Upper lobe of left lung (tissue), 6 donors: ENCODE measurements around the gene LYRM1. TPM values are rescaled to one million over a fixed set of nuclear protein-coding genes. Genes with fewer than 3 reads are reported as not detected.

Experiments used
- ATAC-seq, 2 donors: fragments of 200-7000 bp; cut with Tn5 transposase; one replicate each; pipeline ENCODE4 v1.9.1; 2022; ENCODE audit warnings: mild to moderate bottlenecking in 2 of 2, moderate library complexity in 2 of 2; ENCODE audit not compliant: low FRiP score in 2 of 2
- DNase-seq, 2 donors: peaks; one replicate each; pipeline ENCODE4 v3.0.0-alpha.2; 2019 to 2020
- H3K27ac ChIP-seq, 4 donors: fragments of 200-600 bp; sonication (generic); one replicate each; pipeline ENCODE4 v1.5.1; 2016 to 2019
- H3K27me3 ChIP-seq, 4 donors: fragments of 200-600 bp; sonication (generic); one replicate each; pipeline ENCODE4 v1.5.1; 2017 to 2019
- H3K36me3 ChIP-seq, 4 donors: fragments of 200-600 bp; sonication (generic); one replicate each; pipeline ENCODE4 v1.5.1; 2016 to 2019
- H3K4me1 ChIP-seq, 4 donors: fragments of 200-600 bp; sonication (generic); one replicate each; pipeline ENCODE4 v1.5.1; 2018 to 2019
- H3K4me3 ChIP-seq, 4 donors: fragments of 200-600 bp; sonication (generic); one replicate each; pipeline ENCODE4 v1.5.1; 2017 to 2019; ENCODE audit warnings: mild to moderate bottlenecking in 2 of 4, moderate library complexity in 1 of 4
- H3K9me3 ChIP-seq, 4 donors: fragments of 200-600 bp; sonication (generic); one replicate each; pipeline ENCODE4 v1.5.1; 2018 to 2019
- EP300 ChIP-seq, 4 donors: sonication (generic); formaldehyde crosslinking; IDR thresholded peaks; one replicate each; pipeline ENCODE4 v1.5.1; 2017; ENCODE audit warnings: antibody characterized with exemption in 4 of 4, control low read depth in 2 of 4
- POLR2A ChIP-seq, 4 donors: fragments of 450-650 bp; IDR thresholded peaks; one replicate each; pipeline ENCODE4 v1.5.1; 2016 to 2017; ENCODE audit warnings: antibody characterized with exemption in 4 of 4, mild to moderate bottlenecking in 2 of 4
- POLR2AphosphoS5 ChIP-seq, 2 donors: sonication (generic); formaldehyde crosslinking; IDR thresholded peaks; one replicate each; pipeline ENCODE4 v1.5.1; 2017; ENCODE audit warnings: antibody characterized with exemption in 2 of 2
- WGBS, 2 donors: methylation state at CpG; one replicate each; pipeline ENCODE4 v1.1.5; 2017 to 2018; 5-methylcytosine and 5-hydroxymethylcytosine counted together
- total RNA-seq, 6 donors: library from RNA; depleted of rRNA in 4 of 6; stranded (reverse); fragments of >200 nt in 4 of 6; gene quantifications; one replicate each; pipeline versions ENCODE4 v1.1.0 to v1.2.1, GENCODE V29; 2016 to 2021
- TF ChIP-seq, protein P1 (sequence below), 6 experiments: fragments of 450-650 bp in 4 of 6; fragments of 200-600 bp in 2 of 6; sonication (generic) in 2 of 6; IDR thresholded peaks; one replicate each; pipeline ENCODE4 v1.5.1; 2016 to 2019; ENCODE audit warnings: antibody characterized with exemption in 6 of 6
- donor health status: DM: no; HTN: no; CAD: no; lungs with moderate emphysema.
- donor health status: DM: no; HTN: yes; CAD: no; lungs with severe emphysema.

LYRM1 gene
- total RNA-seq, 6 donors from 2014 or later = 6.8 to 34.4 (median 22.3) TPM

DNA sequence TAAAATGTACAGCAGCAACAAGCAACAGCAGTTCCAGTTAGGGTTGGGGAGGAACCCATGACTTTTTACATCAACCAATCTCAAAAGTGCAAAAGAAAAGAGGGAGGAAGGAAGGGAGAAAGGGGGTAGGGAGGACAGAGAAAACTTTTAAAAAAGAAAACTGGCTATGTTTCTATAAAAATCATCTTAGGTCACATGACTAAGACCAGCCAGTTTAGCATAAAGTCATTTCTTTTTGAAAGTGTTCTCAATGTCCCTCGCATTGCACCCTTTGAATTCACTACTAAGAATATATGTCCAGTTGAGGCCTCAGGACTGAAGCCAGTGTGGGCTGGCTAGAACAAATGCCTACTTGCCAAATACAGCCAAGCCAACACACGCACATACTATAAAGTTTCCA, 29.3 kb upstream of the LYRM1 start:
- 64 to 69% methylated on average over 2 of the region's 2 CpGs for WGBS, 2 donors
- no peak for DNase-seq
- TF ChIP-seq POLR2A (IDR thresholded peaks at IDR 0.05) = no peak
- TF ChIP-seq EP300 (IDR thresholded peaks at IDR 0.05) = no peak
- no peak for TF ChIP-seq POLR2AphosphoS5 (IDR thresholded peaks at IDR 0.05)
- TF ChIP-seq, protein P1, sequence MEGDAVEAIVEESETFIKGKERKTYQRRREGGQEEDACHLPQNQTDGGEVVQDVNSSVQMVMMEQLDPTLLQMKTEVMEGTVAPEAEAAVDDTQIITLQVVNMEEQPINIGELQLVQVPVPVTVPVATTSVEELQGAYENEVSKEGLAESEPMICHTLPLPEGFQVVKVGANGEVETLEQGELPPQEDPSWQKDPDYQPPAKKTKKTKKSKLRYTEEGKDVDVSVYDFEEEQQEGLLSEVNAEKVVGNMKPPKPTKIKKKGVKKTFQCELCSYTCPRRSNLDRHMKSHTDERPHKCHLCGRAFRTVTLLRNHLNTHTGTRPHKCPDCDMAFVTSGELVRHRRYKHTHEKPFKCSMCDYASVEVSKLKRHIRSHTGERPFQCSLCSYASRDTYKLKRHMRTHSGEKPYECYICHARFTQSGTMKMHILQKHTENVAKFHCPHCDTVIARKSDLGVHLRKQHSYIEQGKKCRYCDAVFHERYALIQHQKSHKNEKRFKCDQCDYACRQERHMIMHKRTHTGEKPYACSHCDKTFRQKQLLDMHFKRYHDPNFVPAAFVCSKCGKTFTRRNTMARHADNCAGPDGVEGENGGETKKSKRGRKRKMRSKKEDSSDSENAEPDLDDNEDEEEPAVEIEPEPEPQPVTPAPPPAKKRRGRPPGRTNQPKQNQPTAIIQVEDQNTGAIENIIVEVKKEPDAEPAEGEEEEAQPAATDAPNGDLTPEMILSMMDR (IDR thresholded peaks at IDR 0.05) = no peak
- no peak for ATAC-seq
- Histone ChIP-seq H3K27me3 (no peaks in the 10 kb centered on the region), H3K27ac (peak overlapping the region in 3 of 4 donors; percentile 12 to 56 (median 54)), H3K9me3 (no peaks in the 10 kb centered on the region), H3K4me1 (peaks cover 48 to 70% (median 57%) of the 10 kb centered on the region in 4 donors), H3K36me3 (no peaks in the 10 kb centered on the region), H3K4me3 (no peak overlapping the region)

DNA sequence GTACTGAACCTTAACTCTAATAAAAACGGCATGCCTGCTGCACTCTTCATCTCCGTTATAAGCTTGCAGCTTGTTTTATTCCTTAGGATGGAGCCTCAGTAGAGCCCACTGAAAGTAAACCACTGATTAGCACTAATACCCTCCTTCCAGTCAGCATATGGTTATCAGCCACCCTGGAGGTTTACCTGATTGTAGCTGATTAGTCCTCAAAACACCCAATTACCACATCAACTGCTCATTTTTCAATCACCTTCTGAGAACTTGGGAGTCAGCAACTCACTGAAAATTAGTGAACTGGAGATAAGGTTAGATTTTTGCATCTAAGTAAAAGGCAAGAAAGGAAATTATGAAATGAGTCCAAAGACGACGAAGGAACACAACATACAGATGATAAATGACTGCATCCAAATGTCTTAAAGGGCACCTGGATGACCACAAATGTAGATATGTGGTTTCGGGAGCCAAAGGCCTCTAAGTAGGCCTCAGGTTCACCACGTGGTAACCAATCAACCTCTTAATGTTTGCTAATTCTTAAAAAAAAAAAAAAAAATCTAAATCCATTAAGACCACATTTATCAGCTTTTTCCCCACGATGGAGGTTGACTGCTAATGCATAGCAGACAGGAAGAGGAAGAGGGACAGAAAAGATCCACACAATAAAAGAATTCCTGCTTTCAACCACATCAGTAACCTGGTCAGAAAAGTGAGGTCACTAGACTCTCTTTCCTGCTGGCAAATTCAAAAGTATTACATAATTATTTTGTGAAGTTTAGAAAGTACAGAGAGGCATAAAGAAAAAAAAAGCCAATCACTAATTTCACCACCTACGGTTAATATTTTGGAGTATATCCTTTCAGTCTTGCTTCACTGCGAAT, 28.4 kb upstream of the LYRM1 start:
- ATAC-seq (no peak), DNase-seq (no peak)
- no peaks in the 10 kb centered on the region for H3K9me3 ChIP-seq
- no peak overlapping the region for H3K4me3 ChIP-seq
- H3K4me1 ChIP-seq = peaks cover 45 to 62% (median 51%) of the 10 kb centered on the region in 4 donors
- no peaks in the 10 kb centered on the region for H3K36me3 ChIP-seq
- H3K27ac ChIP-seq = peak overlapping the region in 2 of 4 donors; percentile 54 to 56
- H3K27me3 ChIP-seq = no peaks in the 10 kb centered on the region
- 66 to 74% methylated on average over 9 of the region's 9 CpGs for WGBS, 2 donors
- no peak for TF ChIP-seq POLR2A (IDR thresholded peaks at IDR 0.05)
- no peak for TF ChIP-seq EP300 (IDR thresholded peaks at IDR 0.05)
- TF ChIP-seq, protein P1 (IDR thresholded peaks at IDR 0.05) = no peak
- TF ChIP-seq POLR2AphosphoS5 (IDR thresholded peaks at IDR 0.05) = no peak

DNA sequence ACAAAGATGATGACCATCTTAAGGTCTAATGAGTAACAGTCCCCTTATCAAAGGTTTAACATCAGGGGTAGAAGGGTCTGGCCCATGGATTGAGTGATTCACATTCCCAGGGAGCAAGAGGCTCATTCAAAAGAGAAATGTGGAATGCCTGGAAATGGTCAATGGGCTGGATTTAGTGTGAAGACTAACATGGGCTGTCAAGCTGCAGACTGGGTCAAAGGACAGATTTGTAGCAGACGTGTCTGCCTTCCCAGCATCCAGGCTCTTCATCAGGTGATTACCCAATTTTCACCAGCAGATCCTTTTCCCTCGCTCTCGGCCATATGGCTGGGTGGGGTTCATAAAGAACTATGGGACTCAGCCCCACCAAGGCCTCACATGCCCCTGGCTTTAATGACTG, 27.2 kb upstream of the LYRM1 start:
- DNase-seq (no peak), ATAC-seq (no peak)
- Histone ChIP-seq H3K27me3 (no peaks in the 10 kb centered on the region), H3K4me1 (peaks cover 44 to 60% (median 53%) of the 10 kb centered on the region in 4 donors), H3K9me3 (no peaks in the 10 kb centered on the region), H3K27ac (no peak overlapping the region), H3K36me3 (no peaks in the 10 kb centered on the region), H3K4me3 (no peak overlapping the region)
- TF ChIP-seq POLR2A (IDR thresholded peaks at IDR 0.05) (no peak), EP300 (IDR thresholded peaks at IDR 0.05) (no peak), POLR2AphosphoS5 (IDR thresholded peaks at IDR 0.05) (no peak)
- TF ChIP-seq, protein P1 (IDR thresholded peaks at IDR 0.05) = no peak
- 95 to 100% methylated on average over 3 of the region's 3 CpGs for WGBS, 2 donors

DNA sequence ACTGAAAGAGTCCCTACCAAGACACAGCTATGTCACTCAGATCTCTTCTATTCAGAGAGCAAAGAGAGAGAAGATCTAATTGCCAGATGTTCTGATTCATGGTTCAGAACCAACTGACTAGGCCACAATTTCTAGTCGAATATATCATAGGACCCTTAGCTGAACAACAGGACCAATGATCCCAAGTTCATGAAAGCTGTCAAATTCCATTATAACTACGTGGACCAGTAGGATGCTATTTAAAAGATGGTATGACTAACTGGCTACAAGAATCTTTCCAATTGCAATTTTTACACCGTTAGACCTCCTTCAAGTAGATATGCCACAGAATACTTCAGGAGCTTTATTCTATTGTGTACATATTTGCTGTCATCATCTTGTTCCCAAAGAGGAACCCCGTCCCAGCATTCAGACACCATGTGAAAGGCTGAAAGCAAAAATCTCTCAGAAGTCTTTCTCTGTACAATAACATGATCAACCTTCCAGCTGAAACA, 26.4 kb upstream of the LYRM1 start:
- H3K9me3 ChIP-seq = no peaks in the 10 kb centered on the region
- ATAC-seq = no peak
- H3K4me3 ChIP-seq = no peak overlapping the region
- H3K36me3 ChIP-seq = no peaks in the 10 kb centered on the region
- peaks cover 41 to 60% (median 52%) of the 10 kb centered on the region in 4 donors for H3K4me1 ChIP-seq
- no peaks in the 10 kb centered on the region for H3K27me3 ChIP-seq
- H3K27ac ChIP-seq = peak overlapping the region in 1 of 4 donors; percentile 23
- TF ChIP-seq, protein P1 (IDR thresholded peaks at IDR 0.05) = no peak
- TF ChIP-seq EP300 (IDR thresholded peaks at IDR 0.05) = no peak
- no peak for TF ChIP-seq POLR2A (IDR thresholded peaks at IDR 0.05)
- TF ChIP-seq POLR2AphosphoS5 (IDR thresholded peaks at IDR 0.05) = no peak
- 61 to 71% methylated on average over 4 of the region's 4 CpGs for WGBS, 2 donors
- DNase-seq = no peak
